HepG2 (cell line): ENCODE results near the gene IKZF3. TPM values are rescaled to one million over a fixed set of nuclear protein-coding genes. Genes with fewer than 3 reads are reported as not detected.

Experiments used
- ATAC-seq: fragments of 200-7000 bp; cut with Tn5 transposase; 3 replicates; pipeline ENCODE4 v1.9.1; 2020; ENCODE audit warnings: mild to moderate bottlenecking, moderate library complexity
- BruUV-seq: library from RNA; stranded (reverse); fragments of 400-500 nt; replicated peaks from 2 replicates; lab custom pipeline; 2021; lab: Mats Ljungman, UMichigan
- CTCF ChIA-PET: fragments of 300-600 bp; formaldehyde crosslinking; extraction: SDS; loops from one replicate; lab custom pipeline; 2021; ENCODE audit warnings: low total read pairs, inconsistent platforms, low intra/inter-chr PET ratio; lab: Yijun Ruan, JAX
- POLR2A ChIA-PET: fragments of 350-600 bp; sonication (Branson Sonifier 250); formaldehyde crosslinking; loops from one replicate; lab custom pipeline; 2020; ENCODE audit warnings: antibody characterized with exemption, inconsistent platforms; lab: Yijun Ruan, JAX
- DNase-seq: peaks from one replicate; pipeline ENCODE4 v3.0.0-alpha.2; 2015; ENCODE audit warnings: low spot score
- FAIRE-seq: peaks from 3 replicates; lab custom pipeline; 2011; peaks lifted over from hg19 to GRCh38; lab: Jason Lieb, UNC
- H2AFZ ChIP-seq: one replicate; pipeline ENCODE4 v1.6.1; 2011; ENCODE audit warnings: low read length, inconsistent platforms
- H3K27ac ChIP-seq: fragments of 300-600 bp; 3 replicates; pipeline ENCODE4 v1.8.0; 2011; ENCODE audit warnings: mixed run types, mild to moderate bottlenecking, mixed read lengths, low read length, inconsistent platforms; ENCODE audit not compliant: insufficient read depth; ENCODE audit errors: extremely low read length
- H3K27me3 ChIP-seq, 2 experiments: fragments of 200-600 bp in 1 of 2; 2 replicates in 1 of 2; 3 replicates in 1 of 2; pipeline versions ENCODE4 v1.6.0 to v1.8.0; 2011; ENCODE audit warnings: low read length in 2 of 2, mild to moderate bottlenecking in 2 of 2, moderate library complexity in 2 of 2, inconsistent platforms in 1 of 2; ENCODE audit not compliant: insufficient read depth in 2 of 2, control insufficient read depth in 1 of 2
- H3K36me3 ChIP-seq, 2 experiments: fragments of 200-600 bp in 1 of 2; replicated peaks in 1 of 2; 2 replicates in 1 of 2; 3 replicates in 1 of 2; pipeline versions ENCODE4 v1.5.1 to v1.8.0; 2011; ENCODE audit warnings: low read length in 2 of 2, inconsistent platforms in 1 of 2; ENCODE audit not compliant: insufficient read depth in 2 of 2, control insufficient read depth in 1 of 2
- H3K4me1 ChIP-seq: 2 replicates; pipeline ENCODE4 v1.5.1; 2012; ENCODE audit warnings: low read length, inconsistent platforms; ENCODE audit not compliant: insufficient read depth
- H3K4me2 ChIP-seq: 2 replicates; pipeline ENCODE4 v1.6.0; 2011; ENCODE audit warnings: low read depth, low read length, inconsistent platforms
- H3K4me3 ChIP-seq, 3 experiments: fragments of 200-600 bp in 1 of 3; sonication (generic), shearing (Covaris generic) in 1 of 3; replicated peaks in 1 of 3; 2 replicates each; pipeline ENCODE4 v1.5.1; 2011 to 2016; ENCODE audit warnings: low read length in 3 of 3, inconsistent platforms in 2 of 3, low read depth in 2 of 3, mild to moderate bottlenecking in 2 of 3, control low read depth in 1 of 3, mixed read lengths in 1 of 3; ENCODE audit not compliant: insufficient read depth in 1 of 3
- H3K79me2 ChIP-seq: one replicate; pipeline ENCODE4 v1.6.1; 2011; ENCODE audit warnings: low read length, inconsistent platforms; ENCODE audit not compliant: insufficient read depth
- H3K9ac ChIP-seq: 2 replicates; pipeline ENCODE4 v1.6.0; 2011; ENCODE audit warnings: mild to moderate bottlenecking, low read depth, low read length, inconsistent platforms; ENCODE audit not compliant: insufficient read depth
- H3K9me3 ChIP-seq: 2 replicates; pipeline ENCODE4 v1.5.1; 2012; ENCODE audit warnings: mild to moderate bottlenecking, low read length
- H4K20me1 ChIP-seq: 2 replicates; pipeline ENCODE4 v1.6.0; 2011; ENCODE audit warnings: inconsistent platforms, mild to moderate bottlenecking, low read length, moderate library complexity; ENCODE audit not compliant: insufficient read depth
- ATF7-NPFF ChIP-seq: sonication (generic); formaldehyde crosslinking; IDR thresholded peaks from 2 replicates; pipeline ENCODE4 v1.8.1; 2023; ENCODE audit warnings: mild to moderate bottlenecking, low read depth, missing genetic modification reagents, moderate library complexity
- CBX1 ChIP-seq: IDR thresholded peaks from one replicate; pipeline ENCODE4 v1.6.1; 2016; ENCODE audit warnings: antibody characterized with exemption, low read depth
- EZH2 ChIP-seq: conservative IDR thresholded peaks from 2 replicates; pipeline ENCODE4 v1.6.1; 2012; ENCODE audit warnings: mild to moderate bottlenecking, low read depth, low read length, moderate library complexity
- FOSL1 ChIP-seq: sonication (generic); formaldehyde crosslinking; IDR thresholded peaks from 2 replicates; pipeline ENCODE4 v1.9.0; 2021; ENCODE audit warnings: missing genetic modification reagents, borderline replicate concordance
- KLF16 ChIP-seq, 2 experiments: sonication (generic) in 1 of 2; formaldehyde crosslinking in 1 of 2; IDR thresholded peaks; 2 replicates each; pipeline versions ENCODE4 v1.6.1 to v1.8.0; 2016 to 2023; ENCODE audit warnings: missing genetic modification reagents in 2 of 2, missing compliant biosample characterization in 1 of 2
- SRSF9 ChIP-seq: fragments of 200-400 bp; formaldehyde crosslinking; IDR thresholded peaks from 2 replicates; pipeline ENCODE4 v1.6.1; 2018; ENCODE audit warnings: borderline replicate concordance, mild to moderate bottlenecking, low read depth, low read length; ENCODE audit not compliant: insufficient read depth, poor library complexity, severe bottlenecking
- ZNF20 ChIP-seq: sonication (generic); formaldehyde crosslinking; IDR thresholded peaks from 2 replicates; pipeline ENCODE4 v1.4.0; 2020; ENCODE audit warnings: mild to moderate bottlenecking, moderate library complexity, missing genetic modification reagents
- ZNF282 ChIP-seq: fragments of 450-650 bp; IDR thresholded peaks from 2 replicates; pipeline ENCODE4 v1.6.1; 2018; ENCODE audit not compliant: partially characterized antibody
- ZNF44 ChIP-seq: sonication (generic); formaldehyde crosslinking; IDR thresholded peaks from 2 replicates; pipeline ENCODE4 v1.5.1; 2020; ENCODE audit warnings: mild to moderate bottlenecking, missing genetic modification reagents
- ZNF530 ChIP-seq: sonication (generic); formaldehyde crosslinking; IDR thresholded peaks from 2 replicates; pipeline ENCODE4 v1.5.0; 2020; ENCODE audit warnings: low read depth, mild to moderate bottlenecking, missing genetic modification reagents
- ZNF703 ChIP-seq: sonication (generic); formaldehyde crosslinking; IDR thresholded peaks from 2 replicates; pipeline ENCODE4 v1.5.1; 2020; ENCODE audit warnings: missing genetic modification reagents, mild to moderate bottlenecking, moderate library complexity, borderline replicate concordance
- ZNF775 ChIP-seq: sonication (generic); formaldehyde crosslinking; IDR thresholded peaks from 2 replicates; pipeline ENCODE4 v1.4.0; 2020; ENCODE audit warnings: missing genetic modification reagents, mild to moderate bottlenecking, moderate library complexity, borderline replicate concordance
- ZNF816 ChIP-seq: sonication (generic); formaldehyde crosslinking; IDR thresholded peaks from 2 replicates; pipeline ENCODE4 v1.8.0; 2022; ENCODE audit warnings: missing genetic modification reagents, mild to moderate bottlenecking, borderline replicate concordance
- WGBS: methylation state at CpG from one replicate; pipeline ENCODE4 v1.1.6; 2017; ENCODE audit warnings: low lambda C conversion rate; 5-methylcytosine and 5-hydroxymethylcytosine counted together
- in situ Hi-C: cut with HindIII; loops from 2 replicates; pipeline ENCODE4 v1.10.0; 2017; ENCODE audit warnings: low pct_unique_long_range_greater_than_20kb; ENCODE audit not compliant: extremely low pct_ligation_motif_present
- intact Hi-C: fragments of 100-400 bp; cut with micrococcal nuclease; formaldehyde crosslinking; loops from one replicate; pipeline ENCODE4 v1.10.0; 2022; ENCODE audit not compliant: unreplicated experiment
- polyA plus RNA-seq, 8 experiments: library from polyadenylated mRNA; depleted of rRNA in 3 of 8; stranded (reverse) in 7 of 8; unstranded in 1 of 8; fragments of >200 nt; fragmentation: Illumina TruSeq in 4 of 8; extraction: Trizol in 4 of 8; gene quantifications; 2 replicates each; pipeline versions ENCODE4 v1.2.1 to v1.2.3, GENCODE V29; 2011 to 2016; ENCODE audit warnings: low read depth in 4 of 8, missing spikeins in 1 of 8, mixed read lengths in 1 of 8; ENCODE audit not compliant: insufficient read depth in 1 of 8
- total RNA-seq, 5 experiments: library from RNA; depleted of rRNA; stranded (reverse); fragments of >200 nt; fragmentation: Illumina TruSeq; extraction: Trizol; gene quantifications; 2 replicates each; pipeline ENCODE4 v1.2.3, GENCODE V29; 2016; ENCODE audit warnings: low read depth in 1 of 5
- TF ChIP-seq, protein P1 (sequence below): sonication (generic); formaldehyde crosslinking; IDR thresholded peaks from 2 replicates; pipeline ENCODE4; 2020; ENCODE audit warnings: missing genetic modification reagents, mild to moderate bottlenecking, borderline replicate concordance
- TF ChIP-seq, protein P2 (sequence below): sonication (generic); formaldehyde crosslinking; IDR thresholded peaks from 2 replicates; pipeline ENCODE4 v1.5.0; 2020; ENCODE audit warnings: missing genetic modification reagents, mild to moderate bottlenecking, borderline replicate concordance
- TF ChIP-seq, protein P3 (sequence below): sonication (generic); formaldehyde crosslinking; IDR thresholded peaks from 2 replicates; pipeline ENCODE4 v1.8.1; 2022; ENCODE audit warnings: mild to moderate bottlenecking, missing genetic modification reagents

The IKZF3 gene
- total and polyA plus RNA-seq, 2 of the 13 experiments (the other 11 are each of a cell fraction or from before 2014, with no cell fraction given) = not detected

- no peaks in the 10 kb centered on the region for H3K9me3 ChIP-seq
- H2AFZ ChIP-seq = no peak overlapping the region
- no peak overlapping the region for H3K4me3 ChIP-seq
- in situ Hi-C loops (no loop called here), intact Hi-C loops (no loop called here)
- H3K4me1 ChIP-seq = no peaks in the 10 kb centered on the region
- no peak overlapping the region for H3K4me2 ChIP-seq
- no TSS peak for BruUV-seq
- no peak overlapping the region for H3K9ac ChIP-seq
- H4K20me1 ChIP-seq = no peaks in the 10 kb centered on the region
- no peak overlapping the region for H3K27ac ChIP-seq
- no peaks in the 10 kb centered on the region; a peak in 1 of 5 replicates for H3K27me3 ChIP-seq
- no peak for DNase-seq
- ChIA-PET CTCF (no interaction called here), POLR2A (no interaction called here)
- no peaks in the 10 kb centered on the region for H3K36me3 ChIP-seq
- 46% methylated on average over 6 of the region's 6 CpGs for WGBS
- ATAC-seq = no peak
- FAIRE-seq = no peak
- no peaks in the 10 kb centered on the region for H3K79me2 ChIP-seq
- TF ChIP-seq ZNF530 (CRISPR knock-in tag) = no peak
- no peak for TF ChIP-seq ZNF282
- no peak for TF ChIP-seq ZNF703 (CRISPR knock-in tag)
- no peak for TF ChIP-seq SRSF9
- no peak for TF ChIP-seq ATF7-NPFF (CRISPR knock-in tag)
- no peak for TF ChIP-seq ZNF44
- no peak for TF ChIP-seq FOSL1 (CRISPR knock-in tag)
- TF ChIP-seq ZNF816 (CRISPR knock-in tag) = no peak
- no peak for TF ChIP-seq CBX1
- TF ChIP-seq, protein P1, sequence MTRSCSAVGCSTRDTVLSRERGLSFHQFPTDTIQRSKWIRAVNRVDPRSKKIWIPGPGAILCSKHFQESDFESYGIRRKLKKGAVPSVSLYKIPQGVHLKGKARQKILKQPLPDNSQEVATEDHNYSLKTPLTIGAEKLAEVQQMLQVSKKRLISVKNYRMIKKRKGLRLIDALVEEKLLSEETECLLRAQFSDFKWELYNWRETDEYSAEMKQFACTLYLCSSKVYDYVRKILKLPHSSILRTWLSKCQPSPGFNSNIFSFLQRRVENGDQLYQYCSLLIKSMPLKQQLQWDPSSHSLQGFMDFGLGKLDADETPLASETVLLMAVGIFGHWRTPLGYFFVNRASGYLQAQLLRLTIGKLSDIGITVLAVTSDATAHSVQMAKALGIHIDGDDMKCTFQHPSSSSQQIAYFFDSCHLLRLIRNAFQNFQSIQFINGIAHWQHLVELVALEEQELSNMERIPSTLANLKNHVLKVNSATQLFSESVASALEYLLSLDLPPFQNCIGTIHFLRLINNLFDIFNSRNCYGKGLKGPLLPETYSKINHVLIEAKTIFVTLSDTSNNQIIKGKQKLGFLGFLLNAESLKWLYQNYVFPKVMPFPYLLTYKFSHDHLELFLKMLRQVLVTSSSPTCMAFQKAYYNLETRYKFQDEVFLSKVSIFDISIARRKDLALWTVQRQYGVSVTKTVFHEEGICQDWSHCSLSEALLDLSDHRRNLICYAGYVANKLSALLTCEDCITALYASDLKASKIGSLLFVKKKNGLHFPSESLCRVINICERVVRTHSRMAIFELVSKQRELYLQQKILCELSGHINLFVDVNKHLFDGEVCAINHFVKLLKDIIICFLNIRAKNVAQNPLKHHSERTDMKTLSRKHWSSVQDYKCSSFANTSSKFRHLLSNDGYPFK (CRISPR knock-in tag) = no peak
- TF ChIP-seq ZNF20 (CRISPR knock-in tag) = no peak
- no peak for TF ChIP-seq KLF16 (CRISPR knock-in tag; IDR thresholded peaks at IDR 0.05)
- no peak for TF ChIP-seq EZH2
- TF ChIP-seq, protein P2, sequence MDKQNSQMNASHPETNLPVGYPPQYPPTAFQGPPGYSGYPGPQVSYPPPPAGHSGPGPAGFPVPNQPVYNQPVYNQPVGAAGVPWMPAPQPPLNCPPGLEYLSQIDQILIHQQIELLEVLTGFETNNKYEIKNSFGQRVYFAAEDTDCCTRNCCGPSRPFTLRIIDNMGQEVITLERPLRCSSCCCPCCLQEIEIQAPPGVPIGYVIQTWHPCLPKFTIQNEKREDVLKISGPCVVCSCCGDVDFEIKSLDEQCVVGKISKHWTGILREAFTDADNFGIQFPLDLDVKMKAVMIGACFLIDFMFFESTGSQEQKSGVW (CRISPR knock-in tag) = no peak
- TF ChIP-seq, protein P3, sequence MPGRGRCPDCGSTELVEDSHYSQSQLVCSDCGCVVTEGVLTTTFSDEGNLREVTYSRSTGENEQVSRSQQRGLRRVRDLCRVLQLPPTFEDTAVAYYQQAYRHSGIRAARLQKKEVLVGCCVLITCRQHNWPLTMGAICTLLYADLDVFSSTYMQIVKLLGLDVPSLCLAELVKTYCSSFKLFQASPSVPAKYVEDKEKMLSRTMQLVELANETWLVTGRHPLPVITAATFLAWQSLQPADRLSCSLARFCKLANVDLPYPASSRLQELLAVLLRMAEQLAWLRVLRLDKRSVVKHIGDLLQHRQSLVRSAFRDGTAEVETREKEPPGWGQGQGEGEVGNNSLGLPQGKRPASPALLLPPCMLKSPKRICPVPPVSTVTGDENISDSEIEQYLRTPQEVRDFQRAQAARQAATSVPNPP (CRISPR knock-in tag) = no peak
- TF ChIP-seq ZNF775 (CRISPR knock-in tag) = no peak
These were observed 72.8 kb downstream of the IKZF3 start for GRCh38 chr17:39791111-39791992.
